Measurements from ENCODE around the gene MFSD12. TPM values are rescaled to one million over a fixed set of nuclear protein-coding genes. Genes with fewer than 3 reads are reported as not detected.

The MFSD12 gene
- total and polyA plus RNA-seq, 4 donors: 9.4 to 43.6 (median 24.6) TPM

DNA sequence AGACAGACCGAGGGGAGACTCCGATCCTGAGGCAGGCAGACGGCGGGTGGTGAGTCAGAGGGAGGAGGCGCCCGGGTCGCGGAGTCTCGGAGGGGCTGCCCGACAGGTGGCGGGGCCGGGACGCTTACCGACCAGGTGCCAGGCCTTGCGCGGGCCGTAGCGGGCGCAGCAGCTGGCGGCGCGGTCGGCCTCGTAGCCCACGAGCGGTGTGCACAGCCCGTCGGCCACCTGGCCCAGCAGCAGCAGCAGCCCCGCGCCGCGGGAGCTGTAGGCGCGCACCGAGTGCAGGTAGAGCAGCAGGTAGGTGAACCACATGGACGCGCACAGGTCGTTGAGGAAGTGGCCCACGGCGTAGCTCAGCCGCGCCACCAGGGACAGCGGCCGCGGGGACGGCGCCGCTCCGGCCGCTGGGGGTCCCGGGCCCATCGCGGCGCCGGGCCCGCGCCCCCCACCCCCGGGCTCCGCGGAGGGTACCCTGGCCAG, 367 bp downstream of the MFSD12 start (continued):
- no peak for TF ChIP-seq JUND (IDR thresholded peaks at IDR 0.05)
- no peak for TF ChIP-seq GABPA (IDR thresholded peaks at IDR 0.05 in 1 of 2, conservative IDR thresholded peaks at IDR 0.05 in 1 of 2)

DNA sequence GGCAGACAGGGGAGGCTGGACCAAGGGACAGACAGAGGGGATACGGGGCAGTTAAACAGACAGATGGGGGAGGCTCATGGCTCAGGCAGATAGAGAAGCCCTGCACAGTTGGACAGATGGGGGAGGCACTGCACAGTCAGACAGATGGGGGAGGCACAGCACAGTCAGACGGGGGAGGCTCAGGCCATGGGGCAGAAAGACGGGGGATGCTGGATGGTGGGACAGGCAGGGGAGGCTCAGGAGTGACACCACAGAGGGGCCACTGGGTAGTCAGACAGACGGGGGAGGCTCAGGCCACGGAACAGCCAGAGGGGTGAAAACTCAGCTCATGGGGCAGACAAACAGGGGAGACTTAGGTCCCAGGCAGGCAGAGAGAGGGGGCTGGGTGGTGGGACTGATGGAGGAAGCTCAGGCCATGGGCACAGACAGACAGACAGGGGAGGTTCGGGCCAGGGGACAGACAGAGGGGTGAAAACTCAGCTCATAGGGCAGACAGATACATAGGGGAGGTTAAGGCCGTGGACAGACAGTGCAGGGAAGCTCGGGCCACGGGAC, 886 bp downstream of the MFSD12 start:
- WGBS: 45% methylated on average over 9 of the region's 9 CpGs
- DNase-seq (ENCODE audit: low spot score): no peak
- H3K4me1 ChIP-seq (ENCODE audit: control insufficient read depth in 4 of 4, insufficient read depth in 4 of 4, low read length in 3 of 4): peaks cover 9 to 44% (median 25%) of the 10 kb centered on the region in 4 donors

GRCh38 chr19:3555653-3556422, 1.5 kb downstream of the MFSD12 start:
- no peak overlapping the region for H3K27ac ChIP-seq (ENCODE audit: low read depth in 1 of 2, low read length in 2 of 2)
- H3K36me3 ChIP-seq (ENCODE audit: control insufficient read depth in 4 of 4, insufficient read depth in 3 of 4, low read depth in 1 of 4, low read length in 3 of 4): peaks cover 0 to 2% (median under 1%) of the 10 kb centered on the region in 4 donors
- H3K27me3 ChIP-seq (ENCODE audit: control insufficient read depth in 4 of 4, insufficient read depth in 4 of 4, low read length in 3 of 4): no peaks in the 10 kb centered on the region
- no peak for TF ChIP-seq NR2F2 (IDR thresholded peaks at IDR 0.05)
- TF ChIP-seq FOXA2 (IDR thresholded peaks at IDR 0.05): no peak
- TF ChIP-seq MAX (IDR thresholded peaks at IDR 0.05): no peak
- peaks cover 9 to 44% (median 25%) of the 10 kb centered on the region in 4 donors for H3K4me1 ChIP-seq (ENCODE audit: control insufficient read depth in 4 of 4, insufficient read depth in 4 of 4, low read length in 3 of 4)
- H3K9ac ChIP-seq (ENCODE audit: low read depth in 1 of 2, low read length in 2 of 2): no peak overlapping the region
- 85% methylated on average over 15 of the region's 15 CpGs for WGBS
- DNase-seq (ENCODE audit: low spot score): no peak
- peak overlapping the region in 2 of 3 donors; percentile 23 to 96 for H3K4me3 ChIP-seq (ENCODE audit: low read depth in 1 of 3, low read length in 3 of 3)
- no peaks in the 10 kb centered on the region for H3K9me3 ChIP-seq (ENCODE audit: control insufficient read depth in 4 of 4, low read length in 3 of 4)

More for the DNA sequence above, 886 bp downstream of the MFSD12 start:
- Histone ChIP-seq H3K36me3 (ENCODE audit: control insufficient read depth in 4 of 4, insufficient read depth in 3 of 4, low read depth in 1 of 4, low read length in 3 of 4) (no peaks in the 10 kb centered on the region), H3K9ac (ENCODE audit: low read depth in 1 of 2, low read length in 2 of 2) (peak overlapping the region; percentile 24 to 45), H3K4me3 (ENCODE audit: low read depth in 1 of 3, low read length in 3 of 3) (peak overlapping the region; percentile 75 to 96 (median 88)), H3K9me3 (ENCODE audit: control insufficient read depth in 4 of 4, low read length in 3 of 4) (no peaks in the 10 kb centered on the region), H3K27me3 (ENCODE audit: control insufficient read depth in 4 of 4, insufficient read depth in 4 of 4, low read length in 3 of 4) (no peaks in the 10 kb centered on the region), H3K27ac (ENCODE audit: low read depth in 1 of 2, low read length in 2 of 2) (peak overlapping the region in 1 of 2 donors; percentile 16)
- TF ChIP-seq, protein P1, sequence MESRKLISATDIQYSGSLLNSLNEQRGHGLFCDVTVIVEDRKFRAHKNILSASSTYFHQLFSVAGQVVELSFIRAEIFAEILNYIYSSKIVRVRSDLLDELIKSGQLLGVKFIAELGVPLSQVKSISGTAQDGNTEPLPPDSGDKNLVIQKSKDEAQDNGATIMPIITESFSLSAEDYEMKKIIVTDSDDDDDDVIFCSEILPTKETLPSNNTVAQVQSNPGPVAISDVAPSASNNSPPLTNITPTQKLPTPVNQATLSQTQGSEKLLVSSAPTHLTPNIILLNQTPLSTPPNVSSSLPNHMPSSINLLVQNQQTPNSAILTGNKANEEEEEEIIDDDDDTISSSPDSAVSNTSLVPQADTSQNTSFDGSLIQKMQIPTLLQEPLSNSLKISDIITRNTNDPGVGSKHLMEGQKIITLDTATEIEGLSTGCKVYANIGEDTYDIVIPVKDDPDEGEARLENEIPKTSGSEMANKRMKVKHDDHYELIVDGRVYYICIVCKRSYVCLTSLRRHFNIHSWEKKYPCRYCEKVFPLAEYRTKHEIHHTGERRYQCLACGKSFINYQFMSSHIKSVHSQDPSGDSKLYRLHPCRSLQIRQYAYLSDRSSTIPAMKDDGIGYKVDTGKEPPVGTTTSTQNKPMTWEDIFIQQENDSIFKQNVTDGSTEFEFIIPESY (IDR thresholded peaks at IDR 0.05): no peak
- no peak for TF ChIP-seq ATF3 (IDR thresholded peaks at IDR 0.05)
- no peak for TF ChIP-seq JUND (IDR thresholded peaks at IDR 0.05)
- TF ChIP-seq EGR1 (IDR thresholded peaks at IDR 0.05; ENCODE audit: low read depth in 2 of 2): no peak
- TF ChIP-seq HNF4G (IDR thresholded peaks at IDR 0.05): no peak
- TF ChIP-seq RAD21 (IDR thresholded peaks at IDR 0.05): no peak

Measured in liver (tissue), 9 donors.